GM21529 (cell line): ENCODE data around the gene COX19.
"Not testable (repeated sequence)": the region's sequence is repeated elsewhere in the genome, so short reads cannot be mapped to it uniquely, and the experiment has no call there.

Source experiments
- ATAC-seq: cut with Tn5 transposase; IDR thresholded peaks from one replicate; pipeline ENCODE4 v1.9.1; 2021; ENCODE audit not compliant: unreplicated experiment

The COX19 gene

GRCh38 chr7:1011297-1012003, 36.1 kb upstream of the COX19 start:
- ATAC-seq: no peak

GRCh38 chr7:1010226-1010625, 34.9 kb upstream of the COX19 start:
- ATAC-seq: no peak

- no peak for ATAC-seq
Measured at GRCh38 chr7:1009747-1010146, 34.4 kb upstream of the COX19 start.

GRCh38 chr7:1008733-1009363, 33.5 kb upstream of the COX19 start:
- no peak for ATAC-seq

DNA sequence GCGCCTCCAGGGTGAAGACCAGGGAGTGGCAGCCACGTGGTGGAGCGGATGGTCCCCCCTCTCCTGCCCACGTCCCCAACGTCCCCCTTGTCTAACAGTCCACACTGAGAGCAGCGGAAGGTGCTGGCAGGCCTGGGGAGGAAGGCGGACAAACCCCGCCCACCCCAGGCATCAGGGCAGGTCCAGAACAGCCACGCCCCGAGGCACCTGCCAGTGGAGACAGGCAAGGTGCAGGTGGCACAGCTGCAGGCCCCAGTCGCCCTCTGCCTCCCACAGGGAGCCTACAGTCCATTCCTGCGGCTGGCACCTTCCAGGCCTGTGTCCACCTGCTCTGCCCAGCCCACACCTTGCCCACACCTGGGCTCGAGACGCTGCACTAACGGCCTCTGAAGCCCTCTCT, 32.6 kb upstream of the COX19 start:
- ATAC-seq: no peak

DNA sequence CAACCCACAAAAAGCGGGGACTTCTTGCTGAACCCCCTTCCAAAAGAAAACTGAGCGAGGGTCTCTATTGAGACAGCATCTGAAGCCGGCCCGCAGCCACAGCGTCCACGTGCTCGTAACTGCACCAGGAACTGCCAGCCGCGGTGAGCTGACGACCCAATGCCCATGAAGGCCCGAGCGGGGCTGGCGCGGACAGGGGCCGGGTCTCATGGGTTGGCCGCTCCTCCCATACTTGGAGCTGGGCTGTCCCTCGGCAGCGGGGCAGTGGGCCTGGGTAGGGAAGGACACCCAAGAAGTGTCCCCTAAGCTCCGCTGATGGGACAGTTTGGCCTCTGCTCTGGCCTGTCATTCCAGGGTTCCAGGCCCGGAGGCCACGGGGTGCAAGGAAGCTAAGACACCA, 30.0 kb upstream of the COX19 start:
- ATAC-seq: no peak

DNA sequence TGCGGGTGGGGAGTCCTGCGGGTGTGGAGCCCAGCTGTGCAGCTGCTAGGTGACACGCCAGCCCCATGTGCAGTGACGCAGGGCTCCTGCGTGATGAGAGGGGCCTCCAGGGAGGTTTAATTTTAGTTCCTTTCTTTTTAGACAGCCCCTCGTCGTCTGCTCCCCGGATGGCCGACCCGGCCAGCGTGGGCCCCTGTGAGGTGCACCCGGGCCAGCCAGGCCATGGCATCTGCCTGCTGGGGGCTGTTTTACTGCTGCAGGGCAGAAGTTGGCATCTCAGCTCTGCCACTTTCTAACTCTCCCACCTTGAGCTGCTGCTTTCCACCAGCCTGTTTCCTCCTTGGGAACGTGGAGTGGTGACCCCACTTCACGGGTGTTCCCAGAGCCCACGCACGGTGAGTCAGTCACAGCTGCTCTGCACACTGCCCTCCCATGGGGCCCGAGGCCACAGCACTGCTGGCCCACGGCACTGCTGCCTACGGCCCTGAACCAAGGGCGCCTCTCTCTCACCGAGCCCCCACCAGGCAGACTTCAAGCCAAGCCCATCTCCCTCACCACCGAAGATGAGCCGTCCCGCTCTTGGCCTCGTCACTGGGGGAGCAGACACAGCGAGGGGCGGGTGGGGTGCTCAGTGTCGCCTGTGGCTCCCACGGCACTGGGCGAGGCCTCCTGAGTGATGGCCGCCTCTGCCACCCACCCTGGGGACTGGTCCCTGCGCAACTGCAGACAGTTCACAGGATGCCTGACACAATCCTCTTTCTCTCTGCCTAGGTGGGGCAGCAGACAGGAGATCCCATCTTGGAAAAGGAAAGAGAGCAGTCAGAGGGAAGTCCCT, 28.9 kb upstream of the COX19 start:
- no peak for ATAC-seq

GRCh38 chr7:1002445-1002844, 27.1 kb upstream of the COX19 start:
- not testable (repeated sequence) for ATAC-seq

DNA sequence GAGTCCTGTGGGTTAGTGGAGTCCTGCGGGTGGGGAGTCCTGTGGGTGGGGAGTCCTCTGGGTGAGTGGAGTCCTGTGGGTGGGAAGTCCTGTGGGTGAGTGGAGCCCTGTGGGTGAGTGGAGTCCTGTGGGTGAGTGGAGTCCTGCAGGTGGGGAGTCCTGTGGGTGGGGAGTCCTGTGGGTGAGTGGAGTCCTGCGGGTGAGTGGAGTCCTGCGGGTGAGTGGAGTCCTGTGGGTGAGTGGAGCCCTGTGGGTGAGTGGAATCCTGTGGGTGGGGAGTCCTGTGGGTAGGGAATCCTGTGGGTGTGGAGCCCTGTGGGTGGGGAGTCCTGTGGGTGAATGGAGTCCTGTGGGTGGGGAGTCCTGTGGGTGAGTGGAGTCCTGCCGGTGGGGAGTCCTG, 26.7 kb upstream of the COX19 start:
- ATAC-seq: not testable (repeated sequence)

GRCh38 chr7:1001069-1001770, 25.9 kb upstream of the COX19 start:
- ATAC-seq: not testable (repeated sequence)

DNA sequence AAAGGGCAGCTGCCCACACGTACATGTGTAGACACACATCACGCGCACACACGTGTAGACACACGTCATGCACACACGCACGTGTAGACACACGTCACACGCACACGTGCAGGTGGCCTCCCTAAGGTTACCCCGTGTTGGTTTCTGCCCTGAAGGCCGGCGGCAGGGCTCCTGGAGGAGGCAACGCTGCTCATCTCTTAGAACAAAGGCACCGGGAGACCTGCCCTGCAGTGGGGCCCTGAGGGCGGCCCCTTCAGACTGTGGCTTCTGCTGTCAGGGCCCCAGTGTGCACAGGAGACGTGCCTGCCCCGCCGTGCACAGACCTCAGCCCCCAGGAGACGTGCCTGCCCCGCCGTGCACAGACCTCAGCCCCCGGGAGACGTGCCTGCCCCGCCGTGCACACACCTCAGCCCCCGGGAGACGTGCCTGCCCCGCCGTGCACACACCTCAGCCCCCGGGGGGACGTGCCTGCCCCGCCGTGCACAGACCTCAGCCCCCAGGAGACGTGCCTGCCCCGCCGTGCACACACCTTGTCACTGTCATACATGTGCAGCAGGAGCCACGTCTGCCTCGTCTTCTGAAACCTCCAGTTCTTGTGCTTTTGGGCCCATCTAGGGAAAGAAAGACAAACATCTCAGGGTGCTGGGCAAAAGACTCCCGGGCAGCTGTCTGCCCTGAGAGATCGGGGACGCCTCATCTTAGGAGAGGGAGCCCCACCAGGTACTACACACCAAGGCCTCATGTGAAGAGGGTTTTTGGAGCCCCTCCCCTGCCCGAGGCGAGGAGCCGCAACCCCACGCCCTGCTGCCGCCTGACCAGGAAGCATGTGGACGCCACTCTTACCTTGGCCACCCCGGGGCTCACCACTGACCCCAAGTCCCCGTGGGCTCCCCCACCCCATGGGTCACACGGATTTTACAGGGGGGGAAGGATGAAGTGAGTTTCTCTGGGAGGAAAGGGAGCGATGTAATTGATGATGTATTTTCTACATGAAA, 24.9 kb upstream of the COX19 start:
- no peak for ATAC-seq

DNA sequence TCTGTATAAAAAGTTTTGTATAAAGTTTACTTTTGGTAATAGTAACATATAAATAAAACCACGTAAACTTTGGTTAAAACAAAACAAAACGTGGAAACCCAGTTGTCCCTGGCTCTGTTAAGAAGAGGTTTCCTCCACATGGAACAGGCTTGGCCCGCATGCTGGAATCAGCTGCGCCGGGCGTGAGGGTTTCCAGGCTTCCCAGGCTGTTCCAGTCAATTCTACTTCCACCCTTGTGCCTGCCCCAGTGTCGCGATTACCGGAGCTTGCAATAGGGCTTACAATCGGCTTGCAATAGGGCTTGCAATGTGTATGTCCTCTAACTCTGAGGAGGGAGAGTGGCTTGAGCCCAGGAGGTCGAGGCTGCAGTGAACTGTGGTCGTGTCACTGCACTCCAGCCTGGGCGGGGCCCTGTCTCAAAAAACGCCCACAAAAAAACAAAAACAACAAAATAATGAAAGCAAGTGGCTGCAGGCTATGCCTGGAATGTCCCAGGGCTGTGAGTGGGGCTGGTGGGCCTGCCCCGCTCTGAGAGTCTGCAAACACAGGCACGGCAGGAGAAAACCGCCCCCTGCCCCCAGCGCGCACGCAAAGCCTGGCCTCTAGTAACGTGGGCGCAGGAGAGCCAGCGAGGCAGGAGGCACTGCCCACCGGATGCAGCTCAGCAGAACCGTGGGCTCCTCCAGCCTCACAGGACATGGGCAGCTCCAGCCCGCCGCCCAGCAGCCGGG, 24.0 kb upstream of the COX19 start:
- no peak for ATAC-seq

DNA sequence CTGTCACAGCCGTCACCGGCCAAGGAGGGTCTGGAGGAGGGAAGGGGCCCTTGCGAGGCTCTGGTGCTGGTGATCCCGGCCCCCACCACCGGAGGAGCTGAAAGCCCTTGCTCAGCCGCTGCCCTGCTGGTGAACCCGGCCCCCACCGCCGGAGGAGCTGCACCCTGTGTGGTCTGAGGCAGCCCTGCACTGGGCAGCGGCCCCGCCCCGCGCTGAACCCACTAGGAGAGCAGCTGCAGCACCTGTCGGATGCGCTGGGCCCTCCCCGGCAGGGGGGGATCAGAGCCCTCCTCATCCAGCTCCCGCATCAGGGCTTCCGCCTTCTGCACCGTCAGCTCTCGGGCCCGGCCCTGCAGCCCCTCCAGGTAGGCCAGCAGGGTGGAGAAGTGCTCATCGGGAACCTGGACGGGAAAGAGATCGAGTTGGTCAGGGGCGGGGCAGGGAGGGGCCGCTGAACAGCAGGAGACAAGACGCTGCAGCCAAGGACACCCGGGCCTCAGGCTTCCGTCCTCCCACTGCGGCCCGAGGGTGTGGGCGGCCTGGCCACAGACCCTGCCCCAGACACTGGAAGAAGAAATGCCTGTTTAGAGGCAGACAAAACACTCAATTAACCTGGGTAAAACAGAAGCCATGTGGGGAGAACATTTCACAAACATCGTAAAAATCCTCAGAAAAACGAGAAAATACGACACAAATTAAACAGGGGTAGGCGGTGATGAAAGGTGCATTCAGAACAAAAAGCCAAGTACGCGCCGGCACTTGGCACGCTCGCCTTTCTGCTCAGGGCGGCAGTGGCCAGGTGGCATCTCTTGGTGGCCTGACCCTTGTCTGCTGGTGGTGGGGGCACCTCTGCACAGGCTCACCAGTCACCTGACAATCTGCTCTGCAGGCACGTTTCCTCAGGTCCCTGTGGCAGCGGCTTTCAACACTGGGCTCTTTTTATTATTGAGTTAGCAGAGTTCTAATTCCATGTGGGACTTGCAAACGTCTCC, 22.4 kb upstream of the COX19 start:
- no peak for ATAC-seq

- ATAC-seq: no peak
Measured at GRCh38 chr7:996079-996872, 20.9 kb upstream of the COX19 start.

DNA sequence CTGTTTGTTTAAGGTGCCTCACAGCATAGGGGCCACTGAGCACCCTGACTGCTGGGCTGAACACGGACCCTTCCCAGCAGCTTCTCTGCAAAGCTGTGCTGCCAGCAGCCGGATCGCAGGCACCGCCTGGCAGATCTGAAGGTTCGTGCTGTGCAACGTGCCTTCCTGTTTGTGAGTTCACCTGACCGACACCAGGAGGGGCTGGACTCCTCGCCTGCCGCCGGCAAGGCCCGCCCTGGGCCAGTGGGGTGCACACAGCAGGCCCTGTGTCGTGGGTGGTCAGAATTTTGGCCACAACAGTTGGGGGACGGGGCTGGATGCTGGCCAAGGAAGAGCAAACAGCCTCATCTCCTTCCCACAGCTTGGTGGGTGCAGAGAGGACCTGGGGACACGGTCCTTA, 20.2 kb upstream of the COX19 start:
- no peak for ATAC-seq

- ATAC-seq: no peak
Measured at GRCh38 chr7:994592-995308, 19.4 kb upstream of the COX19 start.
